GM19099 (cell line): ENCODE data around the gene ACTRT2.

ENCODE experiments used
- POLR2A ChIP-seq: IDR thresholded peaks from 3 replicates; pipeline ENCODE4 v1.6.1; 2011; ENCODE audit warnings: low read depth; ENCODE audit not compliant: insufficient read length; ENCODE audit errors: extremely low read depth

The ACTRT2 gene

DNA sequence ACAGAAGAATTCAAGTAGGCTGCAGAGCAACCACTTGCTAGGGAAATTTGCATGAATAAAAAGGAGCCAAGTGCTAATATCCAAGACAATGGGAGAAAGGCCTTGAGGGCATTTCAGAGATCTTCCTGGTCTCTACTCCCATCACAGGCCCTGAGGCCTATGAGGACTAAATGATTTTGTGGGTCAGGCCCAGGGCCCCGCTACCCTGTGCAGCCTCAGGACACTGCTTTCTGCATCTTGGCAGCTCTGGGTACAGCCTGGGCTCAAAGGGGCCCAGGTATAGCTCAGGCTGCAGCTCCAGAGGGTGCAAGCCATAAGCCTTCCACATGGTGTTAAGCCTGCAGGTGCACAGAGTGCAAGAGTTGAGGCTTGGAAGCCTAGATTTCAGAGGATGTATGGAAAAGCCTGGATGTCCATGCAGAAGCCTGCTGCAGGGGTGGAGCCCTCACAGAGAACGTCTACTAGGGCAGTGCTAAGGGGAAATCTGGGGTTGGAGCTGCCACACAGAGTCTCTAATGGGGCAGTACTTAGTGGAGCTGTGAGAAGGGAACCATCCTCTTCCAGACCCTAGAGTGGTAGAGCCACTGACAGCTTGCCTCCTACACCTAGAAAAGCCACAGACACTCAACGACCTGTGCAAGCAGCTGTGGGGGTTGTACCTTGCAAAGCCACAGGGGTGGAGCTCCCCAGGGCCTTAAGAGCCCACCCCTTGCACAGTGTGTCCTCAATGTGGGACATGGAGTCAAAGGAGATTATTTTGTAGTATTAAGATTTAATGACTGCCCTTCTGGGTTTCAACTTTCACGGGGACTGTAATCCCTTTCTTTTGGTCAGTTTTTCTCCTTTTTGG lies 13.7 kb upstream of the ACTRT2 start:
- TF ChIP-seq POLR2A: no peak

- TF ChIP-seq POLR2A: no peak
Measured at GRCh38 chr1:3009021-3009420, 12.2 kb upstream of the ACTRT2 start.

DNA sequence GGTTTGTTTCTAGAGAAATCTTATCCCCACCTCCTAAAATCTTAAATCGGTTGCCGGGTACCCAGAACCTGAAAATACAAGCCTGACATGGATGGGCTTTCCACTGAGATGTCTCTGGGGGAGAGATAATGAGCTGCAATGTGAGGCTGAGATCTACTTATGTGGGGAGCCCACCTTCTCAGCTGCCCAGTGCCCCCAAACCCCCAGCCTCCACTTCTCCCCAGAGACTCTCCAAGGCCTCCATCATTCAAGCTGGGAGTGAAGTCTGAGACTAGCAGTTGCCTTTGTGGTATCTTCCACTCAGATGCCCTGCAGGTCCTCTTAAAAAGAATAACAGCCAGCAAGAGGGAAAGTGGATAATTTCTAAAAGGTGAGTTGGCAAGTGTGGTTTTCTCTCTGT lies 11.7 kb upstream of the ACTRT2 start:
- TF ChIP-seq POLR2A: no peak

- no peak for TF ChIP-seq POLR2A
Measured at GRCh38 chr1:3011127-3011526, 10.1 kb upstream of the ACTRT2 start.

GRCh38 chr1:3011631-3012455 lies 9.4 kb upstream of the ACTRT2 start:
- TF ChIP-seq POLR2A: no peak

GRCh38 chr1:3012456-3013291 lies 8.6 kb upstream of the ACTRT2 start:
- no peak for TF ChIP-seq POLR2A

DNA sequence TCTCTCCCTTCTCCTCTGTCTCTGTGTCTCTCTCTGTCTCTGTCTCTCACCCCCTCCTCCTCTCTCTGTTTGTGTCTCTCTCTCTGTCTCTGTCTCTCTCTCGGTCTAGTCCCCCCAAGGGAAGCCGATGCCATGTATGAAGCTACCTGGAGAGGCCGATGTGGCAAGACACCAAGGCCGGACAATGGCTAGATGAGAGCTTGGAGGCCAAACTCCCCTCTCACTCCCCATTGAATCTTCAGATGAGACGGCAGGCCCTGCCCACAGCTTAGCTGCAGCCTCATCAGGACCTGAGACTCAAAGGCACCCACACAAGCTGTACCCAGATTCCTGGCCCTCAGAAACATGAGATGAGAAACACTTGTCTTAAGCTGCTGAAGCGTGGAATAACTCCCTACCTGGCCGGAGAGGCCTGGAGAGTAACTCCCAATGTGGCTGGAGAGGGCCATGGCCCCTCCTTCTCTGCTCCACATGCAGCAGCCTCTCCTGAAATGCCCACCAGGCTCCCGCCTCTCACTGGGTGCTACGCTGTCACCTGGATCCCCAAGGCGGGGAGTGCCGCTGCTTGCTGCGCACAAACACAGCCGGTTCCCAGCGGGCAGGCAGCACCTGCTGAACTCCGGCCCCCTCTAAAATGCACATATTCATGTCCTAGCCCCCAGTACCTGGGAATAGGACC lies 7.8 kb upstream of the ACTRT2 start:
- TF ChIP-seq POLR2A: no peak

DNA sequence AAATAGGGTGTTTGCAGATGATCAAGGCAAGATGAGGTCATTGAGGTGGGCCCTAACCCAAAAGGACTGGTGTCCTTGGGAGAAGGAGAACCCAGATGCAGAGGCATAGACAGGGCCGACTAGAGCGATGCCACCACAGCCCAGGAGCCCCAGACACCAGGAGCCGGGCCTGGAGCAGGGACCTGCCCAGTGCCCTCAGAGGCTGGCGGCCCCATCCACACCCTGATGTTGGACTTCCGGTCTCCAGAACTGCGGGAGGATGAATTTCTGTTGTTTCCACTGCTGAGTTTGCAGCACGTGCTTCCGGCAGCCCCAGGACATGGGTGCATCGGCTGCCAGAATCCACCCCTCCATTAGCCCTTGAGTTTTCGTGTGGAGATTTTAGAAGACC lies 7.2 kb upstream of the ACTRT2 start:
- TF ChIP-seq POLR2A: no peak

DNA sequence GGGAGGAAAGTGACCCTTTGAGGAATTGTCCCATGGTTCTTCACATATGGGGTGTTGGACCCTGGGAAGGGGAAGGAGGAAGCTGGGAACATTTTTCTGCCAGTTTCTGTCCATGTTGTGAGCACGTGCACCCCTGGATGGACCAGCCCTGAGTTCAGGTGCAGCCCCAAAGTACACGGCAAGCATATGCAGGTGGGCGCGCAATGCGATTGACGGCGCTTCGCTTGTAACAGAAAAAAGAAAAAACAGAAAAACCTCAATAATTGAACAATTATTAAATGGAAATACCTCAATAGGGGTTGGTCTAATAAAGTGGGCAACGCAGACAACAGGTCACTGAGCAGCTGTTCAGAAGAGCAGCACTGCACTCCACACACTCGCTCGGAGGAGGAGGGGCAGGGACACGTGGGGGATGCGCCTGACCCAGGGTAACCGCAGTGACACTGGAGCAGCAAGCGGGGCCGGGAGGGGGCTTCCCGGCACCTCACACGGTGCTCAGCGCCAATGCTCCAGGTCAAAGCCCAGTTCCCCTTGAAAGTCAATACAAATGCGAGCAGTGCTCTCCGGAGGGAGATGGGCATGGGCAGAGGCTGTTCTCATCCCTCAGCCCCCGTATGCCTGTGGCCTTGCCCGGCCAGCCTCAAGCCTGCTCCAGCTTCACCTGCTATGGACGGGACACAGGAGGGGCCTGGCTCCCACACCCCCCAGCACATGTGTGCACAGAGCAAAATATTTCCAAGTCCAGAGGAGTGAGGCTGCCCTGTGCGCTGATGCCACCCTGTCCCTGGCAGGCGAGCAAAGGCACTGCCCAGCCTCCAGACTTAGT lies 6.6 kb upstream of the ACTRT2 start:
- TF ChIP-seq POLR2A: no peak

DNA sequence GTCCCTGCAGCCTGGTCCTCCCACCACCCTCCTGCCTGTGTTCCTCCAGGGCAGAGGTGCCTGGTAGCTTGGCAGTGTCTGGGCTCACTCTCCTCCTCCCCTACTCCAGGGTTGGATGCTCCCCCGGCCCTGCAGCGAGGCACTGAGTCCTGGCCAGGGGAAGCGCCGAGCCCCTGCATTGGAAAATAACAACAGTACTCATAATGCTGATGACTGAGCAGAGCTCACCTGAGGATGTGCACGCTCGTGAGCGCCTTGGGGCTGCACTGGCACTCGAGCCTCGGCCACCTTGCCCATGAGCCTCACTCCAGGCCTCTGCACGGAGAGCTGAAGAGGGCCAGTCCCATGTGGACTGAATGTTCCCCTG lies 6.0 kb upstream of the ACTRT2 start:
- no peak for TF ChIP-seq POLR2A

DNA sequence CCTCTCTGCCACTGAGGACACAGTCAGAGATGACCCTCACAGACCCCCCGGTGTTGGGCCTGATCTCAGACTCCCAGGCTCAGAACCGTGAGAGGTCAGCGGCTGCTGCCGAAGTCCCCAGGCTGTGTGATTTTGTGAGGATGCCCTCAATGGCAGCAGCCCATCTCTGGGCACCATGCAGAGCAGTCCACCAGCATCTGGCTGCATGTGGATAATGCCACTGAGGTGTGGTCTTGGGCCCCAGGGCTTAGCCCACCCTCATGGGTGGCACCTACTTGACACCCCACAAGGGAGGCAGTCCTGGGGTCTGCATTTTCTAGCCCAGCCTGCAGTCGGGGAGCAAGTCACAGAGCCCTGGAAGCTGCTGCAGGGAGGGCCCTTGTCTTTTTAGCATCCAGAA lies 5.5 kb upstream of the ACTRT2 start:
- TF ChIP-seq POLR2A: no peak

- TF ChIP-seq POLR2A: no peak
Measured at GRCh38 chr1:3016641-3017439, 4.4 kb upstream of the ACTRT2 start.

DNA sequence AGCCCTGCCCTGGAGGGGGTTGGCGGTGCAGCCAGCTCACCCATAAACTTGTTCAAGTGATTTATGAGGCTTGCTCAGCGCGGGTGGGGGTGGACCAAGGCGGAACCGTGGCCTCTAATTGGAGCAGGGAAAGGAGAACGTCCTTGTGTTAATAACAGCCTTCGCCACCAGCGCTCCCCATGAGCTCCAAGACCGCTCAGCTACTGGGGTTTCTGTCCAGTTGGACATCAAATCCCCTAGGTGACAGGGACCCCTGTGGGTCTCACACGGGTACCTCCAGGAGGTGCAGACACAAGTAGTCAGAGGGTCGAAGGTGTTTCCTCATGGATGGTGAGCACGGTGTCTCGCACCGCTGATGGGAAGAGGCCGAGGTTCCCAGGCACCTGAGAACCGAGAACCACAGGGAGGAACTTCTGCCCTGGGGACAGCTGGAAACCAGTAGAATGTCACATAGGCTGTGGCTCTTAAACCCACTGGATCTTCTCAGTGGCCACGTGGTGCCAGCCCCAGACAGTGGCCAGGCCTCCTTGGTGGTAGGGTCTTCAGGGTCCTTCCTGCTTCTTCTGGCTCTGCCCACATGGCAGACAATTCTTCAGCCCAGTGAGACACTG lies 3.7 kb upstream of the ACTRT2 start:
- TF ChIP-seq POLR2A: no peak
